ENCODE measurements around the gene KCTD17. TPM values are rescaled to one million over a fixed set of nuclear protein-coding genes. Genes with fewer than 3 reads are reported as not detected.

KCTD17 gene
- total RNA-seq, 1 donor from 2014 or later, result 24.2 TPM

DNA sequence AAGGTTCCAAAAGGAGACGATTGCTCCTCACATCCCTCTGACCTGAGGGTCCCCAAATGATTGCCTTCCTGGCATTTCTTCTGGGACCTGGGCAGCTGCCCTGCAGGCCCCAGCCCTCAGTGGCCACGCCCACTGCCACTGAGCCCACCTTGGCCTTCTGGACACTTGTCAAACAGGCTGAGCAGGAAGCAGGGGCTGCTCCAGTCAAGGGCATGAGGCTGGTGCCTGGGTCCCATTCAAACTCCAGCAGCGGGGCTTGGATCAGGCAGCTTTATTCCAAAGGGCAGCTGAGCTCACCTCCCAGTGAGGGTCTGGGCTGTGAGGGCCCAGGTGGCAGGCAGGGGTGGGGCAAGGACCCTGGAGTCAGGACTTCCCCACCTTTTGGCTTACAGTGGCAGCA, 13.6 kb downstream of the KCTD17 start:
- no peak for ATAC-seq

DNA sequence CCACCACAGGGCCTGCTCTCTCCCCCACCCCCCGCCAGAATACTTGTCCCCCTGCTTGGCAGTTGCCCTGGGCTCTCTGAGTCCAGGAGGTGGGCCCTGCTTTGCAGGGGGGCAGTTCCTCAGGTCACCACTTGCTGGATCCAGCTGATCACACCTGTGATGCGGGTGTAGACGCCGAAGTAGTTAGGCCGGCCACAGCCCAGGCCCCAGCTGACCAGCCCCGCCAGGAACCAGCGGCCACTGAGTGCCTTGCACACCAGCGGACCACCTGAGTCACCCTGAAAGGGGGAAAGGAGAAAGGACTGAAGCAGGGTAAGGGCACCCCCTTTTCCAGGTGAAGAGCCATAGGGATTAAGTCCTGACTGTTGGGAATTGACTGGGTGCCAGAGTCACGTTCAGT, 14.4 kb downstream of the KCTD17 start:
- peaks cover 29% of the 10 kb centered on the region for H3K27me3 ChIP-seq (ENCODE audit: low read depth)
- ATAC-seq, result no peak

More for the DNA sequence above, 13.6 kb downstream of the KCTD17 start:
- H3K27me3 ChIP-seq (ENCODE audit: low read depth), result peaks cover 26% of the 10 kb centered on the region
- intact Hi-C loops (cut with DNase I), result no loop called here
- no peak overlapping the region for H3K27ac ChIP-seq
- H3K36me3 ChIP-seq, result peaks cover 6% of the 10 kb centered on the region
- H3K4me1 ChIP-seq, result no peaks in the 10 kb centered on the region
- H3K9me3 ChIP-seq, result no peaks in the 10 kb centered on the region
- no peak overlapping the region for H3K4me3 ChIP-seq
- TF ChIP-seq, protein P1, sequence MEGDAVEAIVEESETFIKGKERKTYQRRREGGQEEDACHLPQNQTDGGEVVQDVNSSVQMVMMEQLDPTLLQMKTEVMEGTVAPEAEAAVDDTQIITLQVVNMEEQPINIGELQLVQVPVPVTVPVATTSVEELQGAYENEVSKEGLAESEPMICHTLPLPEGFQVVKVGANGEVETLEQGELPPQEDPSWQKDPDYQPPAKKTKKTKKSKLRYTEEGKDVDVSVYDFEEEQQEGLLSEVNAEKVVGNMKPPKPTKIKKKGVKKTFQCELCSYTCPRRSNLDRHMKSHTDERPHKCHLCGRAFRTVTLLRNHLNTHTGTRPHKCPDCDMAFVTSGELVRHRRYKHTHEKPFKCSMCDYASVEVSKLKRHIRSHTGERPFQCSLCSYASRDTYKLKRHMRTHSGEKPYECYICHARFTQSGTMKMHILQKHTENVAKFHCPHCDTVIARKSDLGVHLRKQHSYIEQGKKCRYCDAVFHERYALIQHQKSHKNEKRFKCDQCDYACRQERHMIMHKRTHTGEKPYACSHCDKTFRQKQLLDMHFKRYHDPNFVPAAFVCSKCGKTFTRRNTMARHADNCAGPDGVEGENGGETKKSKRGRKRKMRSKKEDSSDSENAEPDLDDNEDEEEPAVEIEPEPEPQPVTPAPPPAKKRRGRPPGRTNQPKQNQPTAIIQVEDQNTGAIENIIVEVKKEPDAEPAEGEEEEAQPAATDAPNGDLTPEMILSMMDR (IDR thresholded peaks at IDR 0.05), result no peak
- DNase-seq, result no peak

DNA sequence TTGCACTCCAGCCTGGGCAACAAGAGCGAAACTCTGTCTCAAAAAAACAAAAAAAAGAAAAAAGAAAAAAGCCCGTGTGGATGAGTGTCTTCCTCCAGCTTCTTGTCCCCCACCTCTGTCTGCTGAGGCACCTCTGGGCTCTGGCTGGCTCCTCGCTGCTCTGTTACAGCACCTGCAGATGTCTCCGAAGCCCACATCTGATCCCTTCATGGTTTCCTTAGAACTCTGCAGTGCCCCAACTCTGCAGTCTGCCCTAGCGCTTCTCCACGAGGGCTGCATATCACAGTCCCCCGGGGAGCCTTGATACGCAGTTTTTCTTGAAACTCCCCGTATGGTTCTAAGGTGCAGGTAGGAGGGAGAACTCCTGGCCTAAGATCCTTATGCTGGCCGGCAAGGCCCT, 15.9 kb downstream of the KCTD17 start:
- H3K9me3 ChIP-seq, result no peaks in the 10 kb centered on the region
- no peak overlapping the region for H3K4me3 ChIP-seq
- ATAC-seq (no peak), DNase-seq (no peak)
- TF ChIP-seq, protein P1 (IDR thresholded peaks at IDR 0.05), result no peak
- H3K27me3 ChIP-seq (ENCODE audit: low read depth), result peaks cover 29% of the 10 kb centered on the region
- intact Hi-C loops (cut with DNase I), result no loop called here
- H3K36me3 ChIP-seq, result no peaks in the 10 kb centered on the region
- H3K27ac ChIP-seq, result no peak overlapping the region
- no peaks in the 10 kb centered on the region for H3K4me1 ChIP-seq

More for the DNA sequence above, 14.4 kb downstream of the KCTD17 start:
- TF ChIP-seq, protein P1 (IDR thresholded peaks at IDR 0.05), result no peak
- Histone ChIP-seq H3K9me3 (no peaks in the 10 kb centered on the region), H3K27ac (no peak overlapping the region), H3K4me3 (no peak overlapping the region), H3K36me3 (no peaks in the 10 kb centered on the region), H3K4me1 (no peaks in the 10 kb centered on the region)
- DNase-seq, result no peak
- intact Hi-C loops (cut with DNase I), result no loop called here

DNA sequence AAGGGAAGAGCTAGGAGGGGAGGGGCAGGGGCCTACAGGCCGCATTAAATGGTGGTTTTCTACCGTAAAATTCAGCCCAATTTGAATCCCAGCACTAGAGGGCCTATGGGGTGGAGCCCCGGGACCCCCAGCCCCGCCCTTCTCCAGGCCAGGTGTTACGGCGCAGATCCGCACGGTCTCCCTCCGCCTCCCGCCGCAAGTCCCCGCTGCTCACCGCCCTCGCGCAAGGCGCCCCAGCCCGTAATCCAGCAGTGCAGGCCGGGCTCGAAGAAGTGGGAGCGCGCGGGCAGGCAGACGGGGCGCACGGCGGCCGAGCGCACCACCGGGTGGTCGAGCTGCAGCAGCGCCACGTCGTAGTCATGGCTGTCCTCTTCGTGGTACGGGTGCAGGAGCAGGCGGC, 17.3 kb downstream of the KCTD17 start:
- Histone ChIP-seq H3K27me3 (ENCODE audit: low read depth) (peaks cover 29% of the 10 kb centered on the region), H3K27ac (no peak overlapping the region), H3K4me1 (no peaks in the 10 kb centered on the region), H3K36me3 (no peaks in the 10 kb centered on the region), H3K9me3 (no peaks in the 10 kb centered on the region), H3K4me3 (no peak overlapping the region)
- intact Hi-C loops (cut with DNase I), result no loop called here
- ATAC-seq, result no peak
- no peak for DNase-seq
- TF ChIP-seq, protein P1 (IDR thresholded peaks at IDR 0.05), result no peak

DNA sequence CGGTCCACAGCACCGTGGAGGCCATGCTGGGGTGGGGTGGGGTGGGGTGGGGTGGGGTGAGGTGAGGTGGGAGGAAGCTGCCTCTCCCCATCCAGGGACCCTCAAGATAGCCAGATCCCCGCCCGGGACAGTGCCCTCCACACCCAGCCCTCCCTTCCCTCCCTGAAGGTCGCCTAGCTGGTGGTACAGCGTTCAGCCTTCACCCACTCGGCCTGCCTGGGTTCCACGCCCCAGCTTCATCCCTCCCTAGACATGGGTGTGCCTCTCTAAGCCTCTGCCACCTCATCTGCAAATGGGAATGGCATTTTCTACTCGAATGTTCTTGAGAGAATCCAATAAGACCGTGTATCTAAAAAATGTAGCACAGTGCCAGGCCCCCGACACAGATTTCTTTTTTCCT, 17.8 kb downstream of the KCTD17 start:
- Histone ChIP-seq H3K4me3 (no peak overlapping the region), H3K36me3 (no peaks in the 10 kb centered on the region), H3K27ac (no peak overlapping the region), H3K27me3 (ENCODE audit: low read depth) (peaks cover 29% of the 10 kb centered on the region), H3K9me3 (no peaks in the 10 kb centered on the region), H3K4me1 (no peaks in the 10 kb centered on the region)
- ATAC-seq (no peak), DNase-seq (no peak)
- TF ChIP-seq, protein P1 (IDR thresholded peaks at IDR 0.05), result no peak
- intact Hi-C loops (cut with DNase I), result no loop called here

GRCh38 chr22:37069719-37070118, 18.2 kb downstream of the KCTD17 start:
- no peak overlapping the region for H3K27ac ChIP-seq
- no peaks in the 10 kb centered on the region for H3K36me3 ChIP-seq
- TF ChIP-seq, protein P1 (IDR thresholded peaks at IDR 0.05), result no peak
- peaks cover 29% of the 10 kb centered on the region for H3K27me3 ChIP-seq (ENCODE audit: low read depth)
- H3K9me3 ChIP-seq, result no peaks in the 10 kb centered on the region
- intact Hi-C loops (cut with DNase I), result no loop called here
- no peaks in the 10 kb centered on the region for H3K4me1 ChIP-seq
- no peak for ATAC-seq
- no peak overlapping the region for H3K4me3 ChIP-seq
- no peak for DNase-seq
